LNCAP (cell line): Measurements from ENCODE around the gene ATAD1.

Source experiments
- TF ChIP-seq, protein P1 (sequence below): fragments of 450-650 bp; IDR thresholded peaks from 2 replicates; pipeline ENCODE4 v1.5.1; 2017; ENCODE audit warnings: mild to moderate bottlenecking

ATAD1 gene

DNA sequence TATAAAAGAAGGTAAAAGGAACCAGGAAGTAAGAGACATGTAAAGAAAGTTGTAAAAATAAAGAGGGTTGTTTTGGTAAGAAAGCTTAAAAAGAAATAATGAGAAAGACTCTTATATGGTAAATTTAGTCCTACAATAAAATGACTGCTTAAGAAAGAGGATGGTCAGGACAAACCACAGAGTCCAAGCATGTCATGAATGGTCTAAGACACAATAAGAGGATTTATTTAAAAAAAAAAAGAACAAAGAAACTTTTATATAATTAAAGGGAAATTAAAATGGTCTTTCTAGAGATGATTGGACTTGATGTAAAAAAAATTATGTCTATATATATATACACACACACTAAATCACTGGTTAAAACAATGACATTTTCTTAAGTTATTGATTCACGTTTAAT lies 18.2 kb downstream of the ATAD1 start:
- TF ChIP-seq, protein P1, sequence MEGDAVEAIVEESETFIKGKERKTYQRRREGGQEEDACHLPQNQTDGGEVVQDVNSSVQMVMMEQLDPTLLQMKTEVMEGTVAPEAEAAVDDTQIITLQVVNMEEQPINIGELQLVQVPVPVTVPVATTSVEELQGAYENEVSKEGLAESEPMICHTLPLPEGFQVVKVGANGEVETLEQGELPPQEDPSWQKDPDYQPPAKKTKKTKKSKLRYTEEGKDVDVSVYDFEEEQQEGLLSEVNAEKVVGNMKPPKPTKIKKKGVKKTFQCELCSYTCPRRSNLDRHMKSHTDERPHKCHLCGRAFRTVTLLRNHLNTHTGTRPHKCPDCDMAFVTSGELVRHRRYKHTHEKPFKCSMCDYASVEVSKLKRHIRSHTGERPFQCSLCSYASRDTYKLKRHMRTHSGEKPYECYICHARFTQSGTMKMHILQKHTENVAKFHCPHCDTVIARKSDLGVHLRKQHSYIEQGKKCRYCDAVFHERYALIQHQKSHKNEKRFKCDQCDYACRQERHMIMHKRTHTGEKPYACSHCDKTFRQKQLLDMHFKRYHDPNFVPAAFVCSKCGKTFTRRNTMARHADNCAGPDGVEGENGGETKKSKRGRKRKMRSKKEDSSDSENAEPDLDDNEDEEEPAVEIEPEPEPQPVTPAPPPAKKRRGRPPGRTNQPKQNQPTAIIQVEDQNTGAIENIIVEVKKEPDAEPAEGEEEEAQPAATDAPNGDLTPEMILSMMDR: no peak

DNA sequence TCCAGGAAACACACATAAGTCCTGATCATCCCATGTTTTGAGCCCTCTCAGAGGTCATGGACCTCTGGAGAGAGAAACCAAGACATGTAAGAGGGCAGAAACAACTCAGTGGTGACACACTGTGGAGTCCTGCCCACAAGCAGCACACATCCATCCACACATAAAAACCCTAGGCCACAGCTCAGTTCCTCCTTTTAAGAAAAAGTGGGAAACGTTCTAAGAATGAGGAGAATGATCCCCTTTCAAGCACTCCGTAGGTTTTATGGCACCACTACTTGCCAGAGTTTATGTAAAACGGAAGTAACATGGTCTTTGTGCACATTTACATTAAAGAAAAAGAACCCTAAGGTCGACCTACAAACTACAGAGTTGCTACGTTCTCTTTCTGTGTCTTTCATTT lies 19.9 kb downstream of the ATAD1 start:
- TF ChIP-seq, protein P1: no peak

DNA sequence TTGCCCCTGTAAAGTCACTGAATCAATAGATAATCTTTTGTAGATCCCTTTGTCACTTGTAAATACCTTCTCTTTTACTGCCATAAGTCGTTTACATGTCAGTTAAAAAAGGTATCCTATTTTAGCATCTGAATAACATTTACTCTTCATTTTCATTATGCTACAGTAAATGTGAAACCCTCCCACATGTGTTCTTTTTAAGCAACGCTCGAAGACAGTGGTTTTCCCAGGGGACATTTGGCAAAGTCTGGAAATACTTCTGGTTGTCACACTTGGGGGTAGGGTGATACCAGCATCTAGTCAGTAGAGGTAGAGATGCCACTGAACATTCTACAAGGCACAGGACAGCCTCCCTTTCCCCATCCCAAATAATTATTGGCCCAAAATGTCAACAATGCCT lies 23.7 kb downstream of the ATAD1 start:
- TF ChIP-seq, protein P1: no peak

DNA sequence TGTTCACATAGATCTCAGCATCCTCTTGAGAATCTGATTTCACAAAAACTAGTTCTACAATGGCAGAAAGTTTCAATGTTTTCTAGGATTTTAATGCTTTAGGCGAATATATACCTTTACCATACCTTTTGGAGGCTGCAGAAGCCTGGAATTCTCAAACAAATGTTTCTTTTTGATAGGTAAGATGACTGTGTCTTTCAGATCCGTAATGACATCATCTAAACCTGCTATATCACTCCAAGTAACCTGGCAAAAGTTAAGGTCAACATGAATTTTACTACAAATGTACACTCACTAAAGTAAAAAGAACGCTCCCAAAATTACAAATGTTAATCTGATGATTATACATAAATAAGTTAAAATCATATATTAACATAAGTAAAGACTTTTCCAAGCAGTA lies 27.8 kb downstream of the ATAD1 start:
- TF ChIP-seq, protein P1: no peak

DNA sequence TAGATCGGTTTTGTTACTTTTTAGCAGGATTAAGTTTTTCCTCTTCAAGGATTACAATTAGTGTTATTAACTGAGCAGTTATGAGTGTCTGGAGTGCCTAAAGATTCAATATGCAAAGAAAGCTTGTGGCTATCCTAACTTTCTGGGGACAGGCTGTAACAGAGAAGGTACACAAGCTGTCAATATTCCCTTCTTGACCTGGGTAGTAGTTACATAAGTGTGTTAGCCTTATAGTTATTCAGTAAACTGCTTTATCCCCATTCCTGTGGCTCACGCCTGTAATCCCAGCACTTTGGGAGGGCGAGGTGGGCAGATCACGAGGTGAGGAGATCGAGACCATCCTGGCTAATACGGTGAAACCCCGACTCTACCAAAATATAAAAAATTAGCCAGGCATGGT lies 31.6 kb downstream of the ATAD1 start:
- TF ChIP-seq, protein P1: no peak

DNA sequence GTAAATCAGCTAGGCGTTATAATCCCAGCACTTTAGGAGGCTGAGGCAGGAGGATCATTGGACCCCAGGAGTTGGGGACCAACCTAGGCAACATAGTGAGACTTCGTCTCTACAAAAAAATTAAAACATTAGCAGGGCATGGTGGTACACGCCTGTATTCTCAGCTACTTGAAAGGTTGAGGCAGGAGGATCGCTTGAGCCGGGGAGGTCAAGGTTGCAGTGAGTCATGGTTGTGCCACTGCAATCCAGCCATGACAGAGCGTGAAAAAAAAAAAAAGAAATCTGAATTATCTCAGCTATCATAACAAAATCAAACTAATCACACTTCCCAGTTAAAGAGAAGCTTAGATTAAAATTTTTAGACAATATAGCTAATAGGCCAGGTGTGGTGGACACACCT lies 35.3 kb downstream of the ATAD1 start:
- TF ChIP-seq, protein P1: no peak

DNA sequence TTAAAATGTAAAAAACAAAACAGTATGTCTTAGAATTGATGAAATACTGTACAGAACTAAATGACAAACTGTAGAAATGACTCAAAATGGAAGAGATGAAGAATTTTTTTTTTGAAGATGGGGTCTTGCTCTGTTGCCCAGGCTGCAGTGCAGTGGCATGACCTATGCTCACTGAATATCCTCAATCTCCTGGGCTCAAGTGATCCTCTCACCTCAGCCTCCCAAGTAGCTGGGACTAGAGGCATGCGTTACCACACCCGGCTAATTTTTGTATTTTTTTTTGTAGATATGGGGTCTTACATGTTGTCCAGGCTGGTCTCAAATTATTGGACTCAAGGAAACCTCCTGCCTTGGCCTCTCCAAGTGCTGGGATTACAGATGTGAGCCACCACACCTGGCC lies 36.5 kb downstream of the ATAD1 start:
- TF ChIP-seq, protein P1: no peak

DNA sequence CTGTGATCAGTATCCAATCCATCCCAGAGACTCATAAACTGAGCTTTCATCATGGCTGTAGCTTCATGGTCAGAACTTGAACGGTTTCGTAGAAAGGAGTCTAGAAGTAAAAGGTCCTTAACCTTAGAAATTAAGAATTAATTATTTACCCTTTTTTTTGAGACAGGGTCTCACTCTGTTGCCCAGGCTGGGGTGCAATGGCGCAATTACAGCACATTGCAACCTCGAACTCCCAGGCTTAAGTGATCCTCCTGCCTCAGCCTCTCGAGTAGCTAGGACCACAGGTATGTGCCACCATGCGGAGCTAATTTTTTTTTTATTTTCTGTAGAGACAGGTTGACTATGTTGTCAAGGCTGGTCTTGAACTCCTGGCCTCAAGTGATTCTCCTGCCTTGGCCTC lies 41.7 kb downstream of the ATAD1 start:
- TF ChIP-seq, protein P1: no peak
